Osteoblast (primary cell): ENCODE data around the gene CTNNBIP1. TPM values are rescaled to one million over a fixed set of nuclear protein-coding genes. Genes with fewer than 3 reads are reported as not detected.

Experiments
- DNase-seq: peaks from one replicate; pipeline ENCODE4 v3.0.0; 2011; ENCODE audit warnings: low spot score, mixed read lengths; ENCODE audit not compliant: insufficient read length; ENCODE audit errors: missing footprints
- H2AFZ ChIP-seq: 2 replicates; pipeline ENCODE4 v1.6.0; 2011; ENCODE audit warnings: mild to moderate bottlenecking, low read length
- H3K27ac ChIP-seq: 2 replicates; pipeline ENCODE4 v1.5.1; 2011; ENCODE audit warnings: mild to moderate bottlenecking, low read depth, low read length, moderate library complexity
- H3K27me3 ChIP-seq: 2 replicates; pipeline ENCODE4 v1.6.0; 2012; ENCODE audit warnings: mild to moderate bottlenecking, control low read depth, inconsistent platforms, low read length, moderate library complexity; ENCODE audit not compliant: insufficient read depth
- H3K36me3 ChIP-seq: 2 replicates; pipeline ENCODE4 v1.5.1; 2011; ENCODE audit warnings: mild to moderate bottlenecking, low read length, control low read depth, moderate library complexity; ENCODE audit not compliant: insufficient read depth
- H3K4me1 ChIP-seq: 2 replicates; pipeline ENCODE4 v1.5.1; 2011; ENCODE audit warnings: mild to moderate bottlenecking, low read length, control low read depth, moderate library complexity; ENCODE audit not compliant: insufficient read depth
- H3K4me2 ChIP-seq: 2 replicates; pipeline ENCODE4 v1.6.0; 2011; ENCODE audit warnings: mild to moderate bottlenecking, low read length; ENCODE audit not compliant: insufficient read depth
- H3K4me3 ChIP-seq: fragments of 200-600 bp; sonication (generic); 3 replicates; pipeline ENCODE4 v1.5.1; 2012; ENCODE audit warnings: mild to moderate bottlenecking, low read length, inconsistent platforms; ENCODE audit not compliant: insufficient read depth
- H3K79me2 ChIP-seq: 2 replicates; pipeline ENCODE4 v1.6.0; 2012; ENCODE audit warnings: mild to moderate bottlenecking, low read length, control low read depth, inconsistent platforms; ENCODE audit not compliant: insufficient read depth
- H3K9me3 ChIP-seq: 2 replicates; pipeline ENCODE4 v1.5.1; 2011; ENCODE audit warnings: low read depth, low read length, control low read depth
- H4K20me1 ChIP-seq: 2 replicates; pipeline ENCODE4 v1.6.0; 2012; ENCODE audit warnings: mild to moderate bottlenecking, low read length, control low read depth; ENCODE audit not compliant: insufficient read depth
- CTCF ChIP-seq: IDR thresholded peaks from 2 replicates; pipeline ENCODE4 v1.5.1; 2011; ENCODE audit warnings: mild to moderate bottlenecking, low read depth, low read length, moderate library complexity; ENCODE audit errors: extremely low read depth
- total RNA-seq: library from RNA; depleted of rRNA; stranded (reverse); fragments of >200 nt; gene quantifications from 2 replicates; pipeline ENCODE4 v1.2.3, GENCODE V29; 2012

Gene CTNNBIP1
- total RNA-seq, 1 donor = 18.5 TPM

- no peak for DNase-seq
- H3K27me3 ChIP-seq = no peaks in the 10 kb centered on the region
- H3K4me1 ChIP-seq = peaks cover 20% of the 10 kb centered on the region
- H3K4me3 ChIP-seq = no peak overlapping the region
- H3K27ac ChIP-seq = no peak overlapping the region
- H4K20me1 ChIP-seq = peaks cover 35% of the 10 kb centered on the region
- H3K36me3 ChIP-seq = no peaks in the 10 kb centered on the region
- no peaks in the 10 kb centered on the region for H3K79me2 ChIP-seq
- TF ChIP-seq CTCF = no peak
- no peak overlapping the region for H3K4me2 ChIP-seq
- H3K9me3 ChIP-seq = no peaks in the 10 kb centered on the region
- H2AFZ ChIP-seq = no peak overlapping the region
Observed at GRCh38 chr1:9887070-9887469, 23.0 kb downstream of the CTNNBIP1 start.

GRCh38 chr1:9886092-9886742, 23.9 kb downstream of the CTNNBIP1 start:
- H2AFZ ChIP-seq = no peak overlapping the region

GRCh38 chr1:9884805-9885204, 25.3 kb downstream of the CTNNBIP1 start:
- DNase-seq = no peak
- no peak overlapping the region for H3K4me3 ChIP-seq
- H3K4me1 ChIP-seq = peaks cover 9% of the 10 kb centered on the region
- no peak for TF ChIP-seq CTCF
- no peak overlapping the region for H3K4me2 ChIP-seq
- H4K20me1 ChIP-seq = peaks cover 40% of the 10 kb centered on the region
- H3K9me3 ChIP-seq = no peaks in the 10 kb centered on the region
- H3K27me3 ChIP-seq = no peaks in the 10 kb centered on the region
- no peaks in the 10 kb centered on the region for H3K36me3 ChIP-seq
- H3K27ac ChIP-seq = no peak overlapping the region
- no peak overlapping the region for H2AFZ ChIP-seq
- H3K79me2 ChIP-seq = no peaks in the 10 kb centered on the region

More at GRCh38 chr1:9886092-9886742, 23.9 kb downstream of the CTNNBIP1 start:
- H3K79me2 ChIP-seq = no peaks in the 10 kb centered on the region
- no peak overlapping the region for H3K4me3 ChIP-seq
- no peak for TF ChIP-seq CTCF
- peaks cover 23% of the 10 kb centered on the region for H3K4me1 ChIP-seq
- H4K20me1 ChIP-seq = peaks cover 40% of the 10 kb centered on the region
- no peaks in the 10 kb centered on the region for H3K36me3 ChIP-seq
- no peaks in the 10 kb centered on the region for H3K27me3 ChIP-seq
- H3K4me2 ChIP-seq = no peak overlapping the region
- no peak overlapping the region for H3K27ac ChIP-seq
- no peak for DNase-seq
- no peaks in the 10 kb centered on the region for H3K9me3 ChIP-seq

GRCh38 chr1:9883585-9884449, 26.3 kb downstream of the CTNNBIP1 start:
- H4K20me1 ChIP-seq = peaks cover 43% of the 10 kb centered on the region
- no peak overlapping the region for H2AFZ ChIP-seq
- no peaks in the 10 kb centered on the region for H3K79me2 ChIP-seq
- H3K4me1 ChIP-seq = peaks cover 7% of the 10 kb centered on the region
- H3K36me3 ChIP-seq = no peaks in the 10 kb centered on the region
- H3K4me2 ChIP-seq = no peak overlapping the region
- peaks cover 3% of the 10 kb centered on the region for H3K27me3 ChIP-seq
- no peak overlapping the region for H3K27ac ChIP-seq
- H3K9me3 ChIP-seq = no peaks in the 10 kb centered on the region
- TF ChIP-seq CTCF = no peak
- no peak overlapping the region for H3K4me3 ChIP-seq
- DNase-seq = peak; percentile 74
